WTC11 (cell line): ENCODE data around the gene EYA2. TPM values are rescaled to one million over a fixed set of nuclear protein-coding genes. Genes with fewer than 3 reads are reported as not detected.

Experiments
- ATAC-seq: fragments of 200-7000 bp; cut with Tn5 transposase; 2 replicates; pipeline ENCODE4 v1.10.0; 2021; ENCODE audit warnings: mild to moderate bottlenecking, moderate library complexity
- CTCF ChIA-PET: fragments of 300-600 bp; sonication (Branson Sonifier 250); formaldehyde crosslinking; loops from one replicate; lab custom pipeline; 2021; ENCODE audit warnings: antibody characterized with exemption; lab: Charles Lee
- POLR2A ChIA-PET: fragments of 350-600 bp; sonication (Branson Sonifier 250); formaldehyde crosslinking; loops from one replicate; lab custom pipeline; 2021; ENCODE audit warnings: antibody characterized with exemption; lab: Charles Lee
- DNase-seq: peaks from one replicate; pipeline ENCODE4 v3.0.0; 2021; ENCODE audit warnings: low spot score
- H3K27ac Mint-ChIP-seq: 2 replicates; pipeline ENCODE4 v1.8.0; 2021; ENCODE audit warnings: mixed read lengths
- H3K27me3 Mint-ChIP-seq: 2 replicates; pipeline ENCODE4 v1.8.0; 2021; ENCODE audit warnings: low read depth, mild to moderate bottlenecking, moderate library complexity, mixed read lengths
- H3K36me3 Mint-ChIP-seq: 2 replicates; pipeline ENCODE4 v1.8.0; 2021; ENCODE audit warnings: mixed read lengths
- H3K4me1 Mint-ChIP-seq: 2 replicates; pipeline ENCODE4 v1.8.0; 2022; ENCODE audit warnings: mixed read lengths
- H3K4me3 Mint-ChIP-seq: 2 replicates; pipeline ENCODE4 v1.8.0; 2021; ENCODE audit warnings: mild to moderate bottlenecking, moderate library complexity, mixed read lengths
- H3K9me3 Mint-ChIP-seq: 2 replicates; pipeline ENCODE4 v1.8.0; 2021; ENCODE audit warnings: mixed read lengths
- AR ChIP-seq: fragments of 250-450 bp; sonication (Bioruptor Pico); IDR thresholded peaks from 2 replicates; pipeline ENCODE4 v1.9.0; 2021; ENCODE audit warnings: mild to moderate bottlenecking
- ATF1 ChIP-seq: sonication (generic); formaldehyde crosslinking; IDR thresholded peaks from 2 replicates; pipeline ENCODE4 v1.8.1; 2023; ENCODE audit warnings: mild to moderate bottlenecking, moderate library complexity, missing genetic modification reagents
- CREM ChIP-seq: sonication (generic); formaldehyde crosslinking; IDR thresholded peaks from 2 replicates; pipeline ENCODE4 v1.8.1; 2022; ENCODE audit warnings: mild to moderate bottlenecking, missing genetic modification reagents, moderate library complexity
- E2F1 ChIP-seq: sonication (generic); formaldehyde crosslinking; IDR thresholded peaks from 2 replicates; pipeline ENCODE4 v1.8.0; 2022; ENCODE audit warnings: mild to moderate bottlenecking, missing genetic modification reagents
- JAZF1 ChIP-seq: fragments of 250-450 bp; sonication (Bioruptor Pico); IDR thresholded peaks from 2 replicates; pipeline ENCODE4 v1.9.0; 2021; ENCODE audit warnings: moderate library complexity, mild to moderate bottlenecking, inconsistent platforms
- JUN ChIP-seq: sonication (generic); formaldehyde crosslinking; IDR thresholded peaks from 2 replicates; pipeline ENCODE4 v1.8.0; 2023; ENCODE audit warnings: mild to moderate bottlenecking, missing genetic modification reagents
- KAT7 ChIP-seq: sonication (generic); formaldehyde crosslinking; IDR thresholded peaks from 2 replicates; pipeline ENCODE4 v1.8.1; 2023; ENCODE audit warnings: missing genetic modification reagents, mild to moderate bottlenecking, borderline replicate concordance
- MAX ChIP-seq: sonication (generic); formaldehyde crosslinking; IDR thresholded peaks from 2 replicates; pipeline ENCODE4 v1.8.0; 2022; ENCODE audit warnings: mild to moderate bottlenecking, missing genetic modification reagents
- NR3C1 ChIP-seq: sonication (generic); formaldehyde crosslinking; conservative IDR thresholded peaks from 2 replicates; pipeline ENCODE4 v1.8.1; 2023; ENCODE audit warnings: low read depth, mild to moderate bottlenecking, missing genetic modification reagents
- OVOL2 ChIP-seq: fragments of 250-450 bp; sonication (Bioruptor Pico); IDR thresholded peaks from 2 replicates; pipeline ENCODE4 v1.9.0; 2021; ENCODE audit warnings: mild to moderate bottlenecking, borderline replicate concordance
- TCF7 ChIP-seq: sonication (generic); formaldehyde crosslinking; IDR thresholded peaks from 2 replicates; pipeline ENCODE4 v1.8.0; 2022; ENCODE audit warnings: mild to moderate bottlenecking, low read depth, missing genetic modification reagents, moderate library complexity
- TEAD1 ChIP-seq: sonication (generic); formaldehyde crosslinking; IDR thresholded peaks from 2 replicates; pipeline ENCODE4 v1.8.0; 2022; ENCODE audit warnings: mild to moderate bottlenecking, missing genetic modification reagents
- TEAD4 ChIP-seq: sonication (generic); formaldehyde crosslinking; IDR thresholded peaks from 2 replicates; pipeline ENCODE4 v1.8.0; 2022; ENCODE audit warnings: mild to moderate bottlenecking, missing genetic modification reagents
- TP53 ChIP-seq: sonication (generic); formaldehyde crosslinking; IDR thresholded peaks from 2 replicates; pipeline ENCODE4 v1.8.1; 2023; ENCODE audit warnings: mild to moderate bottlenecking, missing genetic modification reagents
- ZMAT4 ChIP-seq: fragments of 250-450 bp; sonication (Bioruptor Pico); IDR thresholded peaks from 2 replicates; pipeline ENCODE4 v1.9.0; 2021; ENCODE audit warnings: mild to moderate bottlenecking
- ZNF263 ChIP-seq: sonication (generic); formaldehyde crosslinking; IDR thresholded peaks from 2 replicates; pipeline ENCODE4 v1.8.1; 2022; ENCODE audit warnings: low read depth, mild to moderate bottlenecking, moderate library complexity, missing genetic modification reagents
- ZNF416 ChIP-seq: fragments of 250-450 bp; sonication (Bioruptor Pico); IDR thresholded peaks from 2 replicates; pipeline ENCODE4 v1.9.0; 2021; ENCODE audit warnings: mild to moderate bottlenecking, inconsistent platforms
- total RNA-seq: library from RNA; stranded (reverse); gene quantifications from 3 replicates; pipeline ENCODE4 v1.2.3, GENCODE V29; 2021
- TF ChIP-seq, protein P1 (sequence below): sonication (generic); formaldehyde crosslinking; IDR thresholded peaks from 2 replicates; pipeline ENCODE4 v1.8.1; 2022; ENCODE audit warnings: mild to moderate bottlenecking, moderate library complexity, missing genetic modification reagents
- TF ChIP-seq, protein P2 (sequence below): sonication (generic); formaldehyde crosslinking; IDR thresholded peaks from 2 replicates; pipeline ENCODE4 v1.8.1; 2022; ENCODE audit warnings: low read depth, missing genetic modification reagents, borderline replicate concordance
- TF ChIP-seq, protein P3 (sequence below): sonication (generic); formaldehyde crosslinking; IDR thresholded peaks from 2 replicates; pipeline ENCODE4 v1.8.1; 2023; ENCODE audit warnings: mild to moderate bottlenecking, missing genetic modification reagents, moderate library complexity
- TF ChIP-seq, protein P4 (sequence below): sonication (generic); formaldehyde crosslinking; IDR thresholded peaks from 2 replicates; pipeline ENCODE4 v1.8.1; 2023; ENCODE audit warnings: mild to moderate bottlenecking, moderate library complexity, missing genetic modification reagents

EYA2 gene
- total RNA-seq, 1 experiment from 2014 or later, result 1.5 TPM

DNA sequence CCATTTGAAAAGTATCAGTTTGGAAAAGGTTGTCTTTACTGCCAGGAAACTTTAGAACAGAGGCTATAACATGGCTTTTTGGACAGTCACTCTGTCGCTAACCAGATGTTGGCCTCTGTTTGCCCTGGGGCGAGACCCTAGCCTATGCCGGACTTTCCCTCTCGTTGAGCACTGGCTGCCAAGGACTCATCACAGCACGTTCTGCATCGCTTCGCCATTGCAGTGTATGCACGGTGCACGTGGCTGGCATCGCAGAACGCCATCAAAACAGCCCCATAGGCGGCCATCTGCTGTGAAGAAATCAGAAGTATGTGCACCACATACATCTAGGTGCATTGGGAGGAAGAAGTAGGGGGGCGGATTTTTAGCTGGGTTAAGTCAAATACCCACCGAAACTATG, 156.4 kb downstream of the EYA2 start (continued):
- TF ChIP-seq, protein P1, sequence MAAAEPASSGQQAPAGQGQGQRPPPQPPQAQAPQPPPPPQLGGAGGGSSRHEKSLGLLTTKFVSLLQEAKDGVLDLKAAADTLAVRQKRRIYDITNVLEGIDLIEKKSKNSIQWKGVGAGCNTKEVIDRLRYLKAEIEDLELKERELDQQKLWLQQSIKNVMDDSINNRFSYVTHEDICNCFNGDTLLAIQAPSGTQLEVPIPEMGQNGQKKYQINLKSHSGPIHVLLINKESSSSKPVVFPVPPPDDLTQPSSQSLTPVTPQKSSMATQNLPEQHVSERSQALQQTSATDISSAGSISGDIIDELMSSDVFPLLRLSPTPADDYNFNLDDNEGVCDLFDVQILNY (CRISPR knock-in tag), result no peak
- no peak for TF ChIP-seq ZNF416 (CRISPR knock-in tag)
- no peak for TF ChIP-seq AR (CRISPR knock-in tag)
- no peak for TF ChIP-seq TP53 (CRISPR knock-in tag)
- no peak for TF ChIP-seq MAX (CRISPR knock-in tag)
- no peak for TF ChIP-seq TEAD1 (CRISPR knock-in tag)
- no peak for TF ChIP-seq JAZF1 (CRISPR knock-in tag)
- no peak for TF ChIP-seq ATF1 (CRISPR knock-in tag)

DNA sequence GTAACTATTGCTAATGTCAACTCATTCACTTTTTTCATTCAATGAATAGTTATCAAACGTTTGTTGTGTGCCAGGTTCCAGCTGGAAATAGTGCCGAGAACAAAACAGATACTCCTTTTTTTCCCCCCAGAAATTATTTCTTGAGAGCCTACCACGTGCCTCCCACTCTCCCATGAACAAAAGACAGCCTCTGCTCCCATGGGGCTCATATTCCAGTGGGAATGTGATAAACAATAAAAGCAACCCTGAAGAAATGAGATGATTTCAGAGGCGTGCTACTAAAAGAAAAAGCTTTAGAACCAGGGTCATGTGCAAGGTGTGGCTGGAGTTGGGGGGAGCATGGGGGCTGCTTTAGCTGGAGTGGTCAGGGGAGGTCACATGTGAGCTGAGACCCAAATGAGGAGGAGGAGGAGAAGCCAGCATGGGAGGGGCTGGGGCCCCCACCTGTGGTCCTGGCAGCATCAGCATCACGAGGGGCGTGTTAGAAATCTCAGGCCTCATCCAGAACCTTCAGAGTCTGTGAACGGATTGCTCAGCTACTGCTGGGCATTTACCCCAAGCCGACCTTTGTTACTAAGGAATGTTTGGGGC, 157.4 kb downstream of the EYA2 start:
- TF ChIP-seq, protein P2, sequence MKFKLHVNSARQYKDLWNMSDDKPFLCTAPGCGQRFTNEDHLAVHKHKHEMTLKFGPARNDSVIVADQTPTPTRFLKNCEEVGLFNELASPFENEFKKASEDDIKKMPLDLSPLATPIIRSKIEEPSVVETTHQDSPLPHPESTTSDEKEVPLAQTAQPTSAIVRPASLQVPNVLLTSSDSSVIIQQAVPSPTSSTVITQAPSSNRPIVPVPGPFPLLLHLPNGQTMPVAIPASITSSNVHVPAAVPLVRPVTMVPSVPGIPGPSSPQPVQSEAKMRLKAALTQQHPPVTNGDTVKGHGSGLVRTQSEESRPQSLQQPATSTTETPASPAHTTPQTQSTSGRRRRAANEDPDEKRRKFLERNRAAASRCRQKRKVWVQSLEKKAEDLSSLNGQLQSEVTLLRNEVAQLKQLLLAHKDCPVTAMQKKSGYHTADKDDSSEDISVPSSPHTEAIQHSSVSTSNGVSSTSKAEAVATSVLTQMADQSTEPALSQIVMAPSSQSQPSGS, result no peak
- TF ChIP-seq ZNF416 (CRISPR knock-in tag) (no peak), ZMAT4 (CRISPR knock-in tag) (no peak), E2F1 (CRISPR knock-in tag) (no peak), KAT7 (CRISPR knock-in tag) (no peak), CREM (CRISPR knock-in tag) (no peak), MAX (CRISPR knock-in tag) (no peak), JUN (no peak), TP53 (CRISPR knock-in tag) (no peak), TEAD4 (no peak), NR3C1 (CRISPR knock-in tag) (no peak), TCF7 (no peak), OVOL2 (no peak), ZNF263 (CRISPR knock-in tag) (no peak), JAZF1 (CRISPR knock-in tag) (no peak)
- TF ChIP-seq, protein P3, sequence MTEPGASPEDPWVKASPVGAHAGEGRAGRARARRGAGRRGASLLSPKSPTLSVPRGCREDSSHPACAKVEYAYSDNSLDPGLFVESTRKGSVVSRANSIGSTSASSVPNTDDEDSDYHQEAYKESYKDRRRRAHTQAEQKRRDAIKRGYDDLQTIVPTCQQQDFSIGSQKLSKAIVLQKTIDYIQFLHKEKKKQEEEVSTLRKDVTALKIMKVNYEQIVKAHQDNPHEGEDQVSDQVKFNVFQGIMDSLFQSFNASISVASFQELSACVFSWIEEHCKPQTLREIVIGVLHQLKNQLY, result no peak
- TF ChIP-seq, protein P4, sequence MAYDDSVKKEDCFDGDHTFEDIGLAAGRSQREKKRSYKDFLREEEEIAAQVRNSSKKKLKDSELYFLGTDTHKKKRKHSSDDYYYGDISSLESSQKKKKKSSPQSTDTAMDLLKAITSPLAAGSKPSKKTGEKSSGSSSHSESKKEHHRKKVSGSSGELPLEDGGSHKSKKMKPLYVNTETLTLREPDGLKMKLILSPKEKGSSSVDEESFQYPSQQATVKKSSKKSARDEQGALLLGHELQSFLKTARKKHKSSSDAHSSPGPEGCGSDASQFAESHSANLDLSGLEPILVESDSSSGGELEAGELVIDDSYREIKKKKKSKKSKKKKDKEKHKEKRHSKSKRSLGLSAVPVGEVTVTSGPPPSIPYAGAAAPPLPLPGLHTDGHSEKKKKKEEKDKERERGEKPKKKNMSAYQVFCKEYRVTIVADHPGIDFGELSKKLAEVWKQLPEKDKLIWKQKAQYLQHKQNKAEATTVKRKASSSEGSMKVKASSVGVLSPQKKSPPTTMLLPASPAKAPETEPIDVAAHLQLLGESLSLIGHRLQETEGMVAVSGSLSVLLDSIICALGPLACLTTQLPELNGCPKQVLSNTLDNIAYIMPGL (CRISPR knock-in tag), result no peak
- Mint-ChIP-seq H3K9me3 (peaks cover 17% of the 10 kb centered on the region), H3K27ac (no peak overlapping the region), H3K4me3 (no peak overlapping the region), H3K36me3 (0 out of 2 replicates have a peak, but pooled peaks cover 5% of the 10 kb centered on the region), H3K4me1 (no peaks in the 10 kb centered on the region), H3K27me3 (no peaks in the 10 kb centered on the region)
- DNase-seq (no peak), ATAC-seq (no peak)
- CTCF ChIA-PET, result interaction anchor here (0.5 kb wide), 1 partner anchor 359 kb away, joined by 3 read pairs; no protein-coding TSS in a partner anchor
- POLR2A ChIA-PET, result no interaction called here
